ENCODE results near the gene NSUN4.

GRCh38 chr1:46300673-46301405 is 39.8 kb upstream of the NSUN4 start:
- no peak for TF ChIP-seq CTCF (IDR thresholded peaks at IDR 0.05)
- no peak for TF ChIP-seq POLR2A (IDR thresholded peaks at IDR 0.05)

All from thyroid gland (tissue), 4 donors.